Activated CD4-positive, alpha-beta T cell treated with anti-CD3 and anti-CD28 coated beads, Interleukin-2, amount 50 U/mL, for 1 hour (primary cell): ENCODE data around the gene PABPN1L.
"Not testable (repeated sequence)": the region's sequence is repeated elsewhere in the genome, so short reads cannot be mapped to it uniquely, and the experiment has no call there.

ENCODE experiments used
- DNase-seq: peaks from one replicate; pipeline ENCODE4 v3.0.0-alpha.2; 2020

The PABPN1L gene

GRCh38 chr16:88900662-88901052 is 34.2 kb upstream of the PABPN1L start:
- no peak for DNase-seq

GRCh38 chr16:88899901-88900661 is 33.6 kb upstream of the PABPN1L start:
- no peak for DNase-seq

- no peak for DNase-seq
Observed at GRCh38 chr16:88897696-88898425, 31.4 kb upstream of the PABPN1L start.

GRCh38 chr16:88896238-88897070 is 30.0 kb upstream of the PABPN1L start:
- no peak for DNase-seq

GRCh38 chr16:88895335-88895734 is 28.9 kb upstream of the PABPN1L start:
- DNase-seq = no peak

- DNase-seq = no peak
Observed at GRCh38 chr16:88894681-88895300, 28.3 kb upstream of the PABPN1L start.

- DNase-seq = not testable (repeated sequence)
Observed at GRCh38 chr16:88894266-88894665, 27.8 kb upstream of the PABPN1L start.

- DNase-seq = no peak
Observed at GRCh38 chr16:88893127-88893968, 26.9 kb upstream of the PABPN1L start.

- DNase-seq = no peak
Observed at GRCh38 chr16:88892065-88892464, 25.6 kb upstream of the PABPN1L start.

GRCh38 chr16:88891083-88891482 is 24.6 kb upstream of the PABPN1L start:
- no peak for DNase-seq

GRCh38 chr16:88889702-88890352 is 23.4 kb upstream of the PABPN1L start:
- DNase-seq = not testable (repeated sequence)

- no peak for DNase-seq
Observed at GRCh38 chr16:88888461-88889387, 22.3 kb upstream of the PABPN1L start.

- no peak for DNase-seq
Observed at GRCh38 chr16:88888057-88888456, 21.6 kb upstream of the PABPN1L start.

GRCh38 chr16:88886845-88887521 is 20.5 kb upstream of the PABPN1L start:
- DNase-seq = no peak

GRCh38 chr16:88886420-88886844 is 20.0 kb upstream of the PABPN1L start:
- no peak for DNase-seq

GRCh38 chr16:88885693-88886280 is 19.3 kb upstream of the PABPN1L start:
- DNase-seq = no peak

- DNase-seq = no peak
Observed at GRCh38 chr16:88884569-88885271, 18.3 kb upstream of the PABPN1L start.

- no peak for DNase-seq
Observed at GRCh38 chr16:88883946-88884345, 17.5 kb upstream of the PABPN1L start.
